Gastrocnemius medialis (tissue), 4 donors: Measurements from ENCODE around the gene CIROP.

ENCODE experiments used
- CTCF ChIP-seq, 5 experiments: fragments of 450-650 bp in 3 of 5; fragments of 200-600 bp in 2 of 5; sonication (generic) in 2 of 5; IDR thresholded peaks in 4 of 5; conservative IDR thresholded peaks in 1 of 5; 1 replicate in 4 of 5; 2 replicates in 1 of 5; pipeline ENCODE4 v1.5.1; 2016 to 2019; ENCODE audit warnings: antibody characterized with exemption in 5 of 5, mild to moderate bottlenecking in 3 of 5, moderate library complexity in 3 of 5
- POLR2A ChIP-seq, 2 donors: fragments of 450-650 bp; IDR thresholded peaks; one replicate each; pipeline ENCODE4 v1.6.1; 2017; ENCODE audit warnings: antibody characterized with exemption in 2 of 2, mild to moderate bottlenecking in 2 of 2, moderate library complexity in 2 of 2

GRCh38 chr14:23086565-23086964, 18.2 kb downstream of the CIROP start:
- TF ChIP-seq CTCF (IDR thresholded peaks at IDR 0.05 in 4 of 5, conservative IDR thresholded peaks at IDR 0.05 in 1 of 5) (no peak), POLR2A (IDR thresholded peaks at IDR 0.05) (no peak)
